Measurements from ENCODE around the gene ALG12. TPM values are rescaled to one million over a fixed set of nuclear protein-coding genes. Genes with fewer than 3 reads are reported as not detected.

The ALG12 gene
- polyA plus RNA-seq, 3 donors, result 7.2 to 9.5 (median 9.0) TPM

GRCh38 chr22:49922484-49922883 is 4.2 kb upstream of the ALG12 start:
- Histone ChIP-seq H3K79me2 (ENCODE audit: insufficient read depth, low read length) (peaks cover 10% of the 10 kb centered on the region), H3K9ac (ENCODE audit: insufficient read depth, low read length, poor library complexity, severe bottlenecking) (no peak overlapping the region), H3K4me3 (replicated peaks in 1 of 3; ENCODE audit: low read depth in 2 of 3, low read length in 3 of 3) (no peak overlapping the region), H3K4me1 (ENCODE audit: control insufficient read depth in 1 of 2, insufficient read depth in 2 of 2, low read length in 2 of 2) (peaks cover 26 to 29% of the 10 kb centered on the region in 2 donors), H3K9me3 (replicated peaks in 1 of 2; ENCODE audit: control insufficient read depth in 1 of 2, insufficient read depth in 1 of 2, low read length in 2 of 2) (no peaks in the 10 kb centered on the region), H2AFZ (ENCODE audit: insufficient read depth, low read depth, low read length, poor library complexity, severe bottlenecking) (no peak overlapping the region), H4K20me1 (ENCODE audit: insufficient read depth, low read length) (no peaks in the 10 kb centered on the region), H3K4me2 (replicated peaks; ENCODE audit: extremely low read depth, low read length, poor library complexity, severe bottlenecking) (no peak overlapping the region), H3K27me3 (ENCODE audit: control insufficient read depth in 2 of 2, insufficient read depth in 2 of 2, low read length in 2 of 2) (no peaks in the 10 kb centered on the region), H3K27ac (ENCODE audit: low read depth in 1 of 2, low read length in 2 of 2) (no peak overlapping the region), H3K36me3 (replicated peaks in 1 of 2; ENCODE audit: control insufficient read depth in 1 of 2, insufficient read depth in 2 of 2, low read length in 2 of 2) (peaks cover 2 to 19% of the 10 kb centered on the region in 2 donors)
- H3K27ac Mint-ChIP-seq, result peak overlapping the region in 1 of 7 donors; percentile 41
- no peaks in the 10 kb centered on the region for H3K9me3 Mint-ChIP-seq
- DNase-seq, result no peak
- H3K4me3 Mint-ChIP-seq, result no peak overlapping the region
- peaks cover 32 to 43% of the 10 kb centered on the region in 2 donors for H3K36me3 Mint-ChIP-seq
- 94% methylated on average over 3 of the region's 22 CpGs for WGBS (ENCODE audit: insufficient coverage)
- TF ChIP-seq, protein P1, sequence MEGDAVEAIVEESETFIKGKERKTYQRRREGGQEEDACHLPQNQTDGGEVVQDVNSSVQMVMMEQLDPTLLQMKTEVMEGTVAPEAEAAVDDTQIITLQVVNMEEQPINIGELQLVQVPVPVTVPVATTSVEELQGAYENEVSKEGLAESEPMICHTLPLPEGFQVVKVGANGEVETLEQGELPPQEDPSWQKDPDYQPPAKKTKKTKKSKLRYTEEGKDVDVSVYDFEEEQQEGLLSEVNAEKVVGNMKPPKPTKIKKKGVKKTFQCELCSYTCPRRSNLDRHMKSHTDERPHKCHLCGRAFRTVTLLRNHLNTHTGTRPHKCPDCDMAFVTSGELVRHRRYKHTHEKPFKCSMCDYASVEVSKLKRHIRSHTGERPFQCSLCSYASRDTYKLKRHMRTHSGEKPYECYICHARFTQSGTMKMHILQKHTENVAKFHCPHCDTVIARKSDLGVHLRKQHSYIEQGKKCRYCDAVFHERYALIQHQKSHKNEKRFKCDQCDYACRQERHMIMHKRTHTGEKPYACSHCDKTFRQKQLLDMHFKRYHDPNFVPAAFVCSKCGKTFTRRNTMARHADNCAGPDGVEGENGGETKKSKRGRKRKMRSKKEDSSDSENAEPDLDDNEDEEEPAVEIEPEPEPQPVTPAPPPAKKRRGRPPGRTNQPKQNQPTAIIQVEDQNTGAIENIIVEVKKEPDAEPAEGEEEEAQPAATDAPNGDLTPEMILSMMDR (IDR thresholded peaks at IDR 0.05), result no peak
- intact Hi-C loops (cut with micrococcal nuclease), result loop anchor here in 1 of 2 donors (10.0 kb wide), 1 partner anchor 282 kb away; the partner anchor contains the start of gene SELENOO
- peaks cover 27% of the 10 kb centered on the region for H3K4me1 Mint-ChIP-seq
- peaks cover 1 to 4% (median 2%) of the 10 kb centered on the region in 3 donors for H3K27me3 Mint-ChIP-seq (ENCODE audit: low read depth in 3 of 3)

DNA sequence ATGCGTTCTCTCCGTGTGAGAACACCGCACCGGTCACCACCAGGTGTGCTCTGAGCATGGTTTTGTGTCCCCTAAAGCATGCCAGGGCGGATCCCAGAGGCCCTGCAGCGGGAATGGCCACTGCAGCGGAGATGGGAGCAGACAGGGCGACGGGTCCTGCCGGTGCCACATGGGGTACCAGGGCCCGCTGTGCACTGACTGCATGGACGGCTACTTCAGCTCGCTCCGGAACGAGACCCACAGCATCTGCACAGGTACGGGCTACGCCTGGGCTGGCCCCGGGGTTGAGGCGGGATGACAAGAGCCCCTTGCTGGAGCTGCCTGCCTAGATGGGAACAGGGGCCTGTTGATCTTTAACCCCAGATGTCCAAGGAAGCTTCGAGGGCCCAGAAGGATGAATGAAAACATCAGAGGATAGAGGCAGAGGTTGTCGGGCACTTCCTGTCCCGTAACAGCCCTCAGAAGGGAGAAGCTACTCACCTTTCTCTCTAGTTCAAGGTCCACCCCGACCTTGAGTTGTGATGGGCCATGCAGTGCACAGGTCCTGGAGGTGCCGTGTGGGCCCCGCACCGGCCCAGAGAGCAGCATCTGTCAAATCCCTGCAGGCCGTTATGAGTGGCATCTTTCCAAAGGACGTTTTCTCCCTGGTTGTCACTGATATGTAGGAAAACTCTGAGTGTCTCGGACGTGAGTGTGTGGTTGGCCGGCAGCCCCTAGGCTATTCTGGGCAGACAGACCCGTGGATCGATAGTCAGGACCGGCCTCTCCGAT is 3.5 kb upstream of the ALG12 start:
- Mint-ChIP-seq H3K9me3 (no peaks in the 10 kb centered on the region), H3K4me1 (peaks cover 34% of the 10 kb centered on the region), H3K27me3 (ENCODE audit: low read depth in 3 of 3) (peaks cover 0 to 4% (median 2%) of the 10 kb centered on the region in 3 donors), H3K4me3 (no peak overlapping the region), H3K27ac (peak overlapping the region in 1 of 7 donors; percentile 40), H3K36me3 (peaks cover 26 to 37% of the 10 kb centered on the region in 2 donors)
- Histone ChIP-seq H3K27me3 (ENCODE audit: control insufficient read depth in 2 of 2, insufficient read depth in 2 of 2, low read length in 2 of 2) (no peaks in the 10 kb centered on the region), H3K36me3 (replicated peaks in 1 of 2; ENCODE audit: control insufficient read depth in 1 of 2, insufficient read depth in 2 of 2, low read length in 2 of 2) (peaks cover 2 to 19% of the 10 kb centered on the region in 2 donors), H3K27ac (ENCODE audit: low read depth in 1 of 2, low read length in 2 of 2) (no peak overlapping the region), H3K79me2 (ENCODE audit: insufficient read depth, low read length) (peaks cover 16% of the 10 kb centered on the region), H3K4me3 (replicated peaks in 1 of 3; ENCODE audit: low read depth in 2 of 3, low read length in 3 of 3) (no peak overlapping the region), H2AFZ (ENCODE audit: insufficient read depth, low read depth, low read length, poor library complexity, severe bottlenecking) (no peak overlapping the region), H3K9ac (ENCODE audit: insufficient read depth, low read length, poor library complexity, severe bottlenecking) (no peak overlapping the region), H3K4me1 (ENCODE audit: control insufficient read depth in 1 of 2, insufficient read depth in 2 of 2, low read length in 2 of 2) (peaks cover 33 to 36% of the 10 kb centered on the region in 2 donors), H3K4me2 (replicated peaks; ENCODE audit: extremely low read depth, low read length, poor library complexity, severe bottlenecking) (no peak overlapping the region), H4K20me1 (ENCODE audit: insufficient read depth, low read length) (no peaks in the 10 kb centered on the region), H3K9me3 (replicated peaks in 1 of 2; ENCODE audit: control insufficient read depth in 1 of 2, insufficient read depth in 1 of 2, low read length in 2 of 2) (no peaks in the 10 kb centered on the region)
- TF ChIP-seq, protein P1 (IDR thresholded peaks at IDR 0.05), result no peak
- intact Hi-C loops (cut with micrococcal nuclease), result loop anchor here in 1 of 2 donors (10.0 kb wide), 1 partner anchor 283 kb away; the partner anchor contains the start of gene SELENOO
- no peak for DNase-seq
- WGBS (ENCODE audit: insufficient coverage), result 97% methylated on average over 30 of the region's 35 CpGs

Measured in CD14-positive monocyte (primary cell).